HG03460 (cell line): ENCODE measurements around the gene OXNAD1.
"Not testable (repeated sequence)": the region's sequence is repeated elsewhere in the genome, so short reads cannot be mapped to it uniquely, and the experiment has no call there.

Experiments
- ATAC-seq: cut with Tn5 transposase; IDR thresholded peaks from one replicate; pipeline ENCODE4 v1.9.1; 2021; ENCODE audit not compliant: unreplicated experiment

OXNAD1 gene

GRCh38 chr3:16303037-16303575, 38.1 kb downstream of the OXNAD1 start:
- ATAC-seq, result no peak

- no peak for ATAC-seq
These were observed 39.3 kb downstream of the OXNAD1 start for GRCh38 chr3:16304061-16305010.

- no peak for ATAC-seq
These were observed 40.1 kb downstream of the OXNAD1 start for GRCh38 chr3:16305111-16305541.

GRCh38 chr3:16307832-16308531, 43.0 kb downstream of the OXNAD1 start:
- no peak for ATAC-seq

GRCh38 chr3:16308727-16309126, 43.7 kb downstream of the OXNAD1 start:
- ATAC-seq, result no peak

GRCh38 chr3:16309558-16309957, 44.5 kb downstream of the OXNAD1 start:
- peak; percentile 77 for ATAC-seq

- not testable (repeated sequence) for ATAC-seq
These were observed 45.5 kb downstream of the OXNAD1 start for GRCh38 chr3:16310486-16310885.

- ATAC-seq, result peak; percentile 71
These were observed 47.0 kb downstream of the OXNAD1 start for GRCh38 chr3:16311960-16312451.

GRCh38 chr3:16313886-16314645, 49.1 kb downstream of the OXNAD1 start:
- no peak for ATAC-seq

GRCh38 chr3:16315623-16316022, 50.6 kb downstream of the OXNAD1 start:
- no peak for ATAC-seq

- ATAC-seq, result no peak
These were observed 51.4 kb downstream of the OXNAD1 start for GRCh38 chr3:16316396-16316795.

- no peak for ATAC-seq
These were observed 52.0 kb downstream of the OXNAD1 start for GRCh38 chr3:16316847-16317560.

- ATAC-seq, result no peak
These were observed 52.5 kb downstream of the OXNAD1 start for GRCh38 chr3:16317561-16317945.

- no peak for ATAC-seq
These were observed 53.2 kb downstream of the OXNAD1 start for GRCh38 chr3:16318176-16318575.

- no peak for ATAC-seq
These were observed 54.3 kb downstream of the OXNAD1 start for GRCh38 chr3:16319307-16319706.

GRCh38 chr3:16319723-16320122, 54.7 kb downstream of the OXNAD1 start:
- ATAC-seq, result no peak

GRCh38 chr3:16320711-16321110, 55.7 kb downstream of the OXNAD1 start:
- no peak for ATAC-seq

- ATAC-seq, result no peak
These were observed 57.2 kb downstream of the OXNAD1 start for GRCh38 chr3:16322189-16322588.

- ATAC-seq, result no peak
These were observed 58.7 kb downstream of the OXNAD1 start for GRCh38 chr3:16323737-16324136.

GRCh38 chr3:16325850-16326249, 60.8 kb downstream of the OXNAD1 start:
- no peak for ATAC-seq
